ENCODE measurements around the gene PCNX1. TPM values are rescaled to one million over a fixed set of nuclear protein-coding genes. Genes with fewer than 3 reads are reported as not detected.

The PCNX1 gene
- total RNA-seq, 1 experiment from 2014 or later: 25.4 TPM

- H3K9me3 ChIP-seq: no peaks in the 10 kb centered on the region
- DNase-seq: no peak
- no peak overlapping the region for H3K4me3 ChIP-seq
- H3K36me3 ChIP-seq: peaks cover 7% of the 10 kb centered on the region
- no peaks in the 10 kb centered on the region for H3K27me3 ChIP-seq
These were observed 64.3 kb downstream of the PCNX1 start for GRCh38 chr14:70971560-70971959.

- Histone ChIP-seq H3K27me3 (no peaks in the 10 kb centered on the region), H3K4me3 (no peak overlapping the region), H3K36me3 (peaks cover 7% of the 10 kb centered on the region), H3K9me3 (no peaks in the 10 kb centered on the region)
- peak; percentile 37 for DNase-seq
These were observed 65.1 kb downstream of the PCNX1 start for GRCh38 chr14:70972107-70972976.

- H3K4me3 ChIP-seq: no peak overlapping the region
- H3K27me3 ChIP-seq: no peaks in the 10 kb centered on the region
- peaks cover 8% of the 10 kb centered on the region for H3K36me3 ChIP-seq
- DNase-seq: no peak
- H3K9me3 ChIP-seq: no peaks in the 10 kb centered on the region
These were observed 69.3 kb downstream of the PCNX1 start for GRCh38 chr14:70976591-70976990.

GRCh38 chr14:70981000-70981952 is 74.0 kb downstream of the PCNX1 start:
- H3K4me3 ChIP-seq: no peak overlapping the region
- no peaks in the 10 kb centered on the region for H3K9me3 ChIP-seq
- H3K36me3 ChIP-seq: peaks cover 4% of the 10 kb centered on the region
- H3K27me3 ChIP-seq: no peaks in the 10 kb centered on the region
- no peak for DNase-seq

- Histone ChIP-seq H3K4me3 (no peak overlapping the region), H3K27me3 (no peaks in the 10 kb centered on the region), H3K36me3 (peaks cover 4% of the 10 kb centered on the region), H3K9me3 (no peaks in the 10 kb centered on the region)
- no peak for DNase-seq
These were observed 74.9 kb downstream of the PCNX1 start for GRCh38 chr14:70982200-70982599.

GRCh38 chr14:70987041-70987440 is 79.8 kb downstream of the PCNX1 start:
- H3K4me3 ChIP-seq: no peak overlapping the region
- H3K9me3 ChIP-seq: no peaks in the 10 kb centered on the region
- DNase-seq: no peak
- no peaks in the 10 kb centered on the region; the same call in 1 of the 2 replicates for H3K36me3 ChIP-seq
- H3K27me3 ChIP-seq: no peaks in the 10 kb centered on the region

- DNase-seq: no peak
- Histone ChIP-seq H3K27me3 (no peaks in the 10 kb centered on the region), H3K36me3 (peaks cover 3% of the 10 kb centered on the region; the same call in 1 of the 2 replicates), H3K4me3 (no peak overlapping the region), H3K9me3 (no peaks in the 10 kb centered on the region)
These were observed 81.2 kb downstream of the PCNX1 start for GRCh38 chr14:70988452-70988851.

- Histone ChIP-seq H3K36me3 (peaks cover 6% of the 10 kb centered on the region), H3K27me3 (no peaks in the 10 kb centered on the region), H3K9me3 (no peaks in the 10 kb centered on the region), H3K4me3 (no peak overlapping the region)
- no peak for DNase-seq
These were observed 86.7 kb downstream of the PCNX1 start for GRCh38 chr14:70993931-70994330.

GRCh38 chr14:70995211-70995610 is 88.0 kb downstream of the PCNX1 start:
- no peaks in the 10 kb centered on the region for H3K27me3 ChIP-seq
- H3K4me3 ChIP-seq: no peak overlapping the region
- H3K36me3 ChIP-seq: peaks cover 6% of the 10 kb centered on the region
- no peaks in the 10 kb centered on the region for H3K9me3 ChIP-seq
- no peak for DNase-seq

- Histone ChIP-seq H3K9me3 (no peaks in the 10 kb centered on the region), H3K36me3 (peaks cover 6% of the 10 kb centered on the region), H3K4me3 (no peak overlapping the region), H3K27me3 (no peaks in the 10 kb centered on the region)
- DNase-seq: peak; percentile 10
These were observed 88.4 kb downstream of the PCNX1 start for GRCh38 chr14:70995671-70996070.

GRCh38 chr14:70999117-70999516 is 91.9 kb downstream of the PCNX1 start:
- DNase-seq: no peak
- Histone ChIP-seq H3K4me3 (no peak overlapping the region), H3K36me3 (peaks cover 3% of the 10 kb centered on the region), H3K9me3 (no peaks in the 10 kb centered on the region), H3K27me3 (no peaks in the 10 kb centered on the region)

- Histone ChIP-seq H3K36me3 (peaks cover 3% of the 10 kb centered on the region), H3K27me3 (no peaks in the 10 kb centered on the region), H3K9me3 (no peaks in the 10 kb centered on the region), H3K4me3 (no peak overlapping the region)
- DNase-seq: no peak
These were observed 92.8 kb downstream of the PCNX1 start for GRCh38 chr14:71000091-71000490.

GRCh38 chr14:71001742-71002141 is 94.5 kb downstream of the PCNX1 start:
- Histone ChIP-seq H3K9me3 (no peaks in the 10 kb centered on the region), H3K4me3 (no peak overlapping the region), H3K27me3 (no peaks in the 10 kb centered on the region), H3K36me3 (peaks cover 3% of the 10 kb centered on the region)
- no peak for DNase-seq

- H3K27me3 ChIP-seq: no peaks in the 10 kb centered on the region
- no peak overlapping the region for H3K4me3 ChIP-seq
- no peak for DNase-seq
- H3K36me3 ChIP-seq: no peaks in the 10 kb centered on the region; the same call in none of the 2 replicates
- no peaks in the 10 kb centered on the region for H3K9me3 ChIP-seq
These were observed 95.9 kb downstream of the PCNX1 start for GRCh38 chr14:71003156-71003555.

- no peak overlapping the region for H3K4me3 ChIP-seq
- H3K9me3 ChIP-seq: no peaks in the 10 kb centered on the region
- H3K27me3 ChIP-seq: no peaks in the 10 kb centered on the region
- no peak for DNase-seq
- H3K36me3 ChIP-seq: no peaks in the 10 kb centered on the region; the same call in none of the 2 replicates
These were observed 97.2 kb downstream of the PCNX1 start for GRCh38 chr14:71004481-71004880.

- H3K9me3 ChIP-seq: no peaks in the 10 kb centered on the region
- H3K36me3 ChIP-seq: no peaks in the 10 kb centered on the region; the same call in none of the 2 replicates
- no peaks in the 10 kb centered on the region for H3K27me3 ChIP-seq
- no peak overlapping the region for H3K4me3 ChIP-seq
- no peak for DNase-seq
These were observed 97.8 kb downstream of the PCNX1 start for GRCh38 chr14:71005076-71005475.

- no peaks in the 10 kb centered on the region for H3K27me3 ChIP-seq
- no peaks in the 10 kb centered on the region for H3K9me3 ChIP-seq
- H3K36me3 ChIP-seq: peaks cover 3% of the 10 kb centered on the region
- DNase-seq: peak; percentile 19
- no peak overlapping the region for H3K4me3 ChIP-seq
These were observed 98.9 kb downstream of the PCNX1 start for GRCh38 chr14:71006200-71006563.

Data from MG63 (cell line).